Dermis microvascular lymphatic vessel endothelial cell (primary cell): ENCODE data around the gene ST6GAL2. TPM values are rescaled to one million over a fixed set of nuclear protein-coding genes. Genes with fewer than 3 reads are reported as not detected.

Experiments
- DNase-seq, 2 donors: peaks; one replicate each; pipeline versions ENCODE4 v3.0.0 to v3.0.0-alpha.2; 2010; ENCODE audit warnings: low read depth in 2 of 2
- total RNA-seq: library from RNA; depleted of rRNA; stranded (reverse); fragments of >200 nt; gene quantifications from 2 replicates; pipeline ENCODE4 v1.2.1, GENCODE V29; 2014

The ST6GAL2 gene
- total RNA-seq, 1 donor from 2014 or later = 1.7 TPM

DNA sequence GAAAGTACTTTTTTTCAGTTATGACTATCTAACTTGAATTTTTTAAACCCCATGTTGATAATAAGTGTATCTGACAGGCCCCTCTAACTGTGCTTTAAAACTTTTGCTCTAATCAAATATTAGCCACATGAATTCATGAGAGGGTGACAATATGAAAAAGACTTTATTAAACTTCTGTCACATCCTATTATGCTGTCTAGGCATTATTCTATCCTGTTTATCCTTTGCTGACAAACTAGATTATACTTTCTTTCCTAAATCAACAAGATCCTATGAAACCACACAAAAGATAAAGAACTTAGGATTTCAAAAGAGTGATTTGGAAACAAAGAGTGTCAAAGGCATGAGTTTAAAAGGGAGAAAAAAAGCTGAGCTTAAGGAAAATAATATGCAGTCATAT is 57.8 kb downstream of the ST6GAL2 start:
- no peak for DNase-seq

DNA sequence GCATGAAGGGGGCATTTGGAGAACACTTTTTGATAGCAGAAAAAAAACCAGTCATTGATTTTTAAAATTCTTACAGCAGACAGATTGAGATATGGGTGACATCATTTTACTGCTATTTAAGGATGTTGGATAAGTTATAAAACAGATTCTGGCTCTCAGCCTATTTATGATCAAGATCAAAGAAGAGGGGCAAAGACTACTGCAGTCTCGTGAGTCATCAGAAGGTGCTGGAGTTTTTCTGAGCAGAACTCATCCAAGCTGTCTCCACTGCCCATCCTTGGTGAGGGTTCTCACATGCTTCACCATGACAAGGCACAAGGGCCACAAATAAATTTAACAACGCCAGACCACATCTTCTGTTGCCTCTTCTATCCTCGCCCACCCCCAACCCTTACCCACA is 58.8 kb downstream of the ST6GAL2 start:
- DNase-seq = no peak

DNA sequence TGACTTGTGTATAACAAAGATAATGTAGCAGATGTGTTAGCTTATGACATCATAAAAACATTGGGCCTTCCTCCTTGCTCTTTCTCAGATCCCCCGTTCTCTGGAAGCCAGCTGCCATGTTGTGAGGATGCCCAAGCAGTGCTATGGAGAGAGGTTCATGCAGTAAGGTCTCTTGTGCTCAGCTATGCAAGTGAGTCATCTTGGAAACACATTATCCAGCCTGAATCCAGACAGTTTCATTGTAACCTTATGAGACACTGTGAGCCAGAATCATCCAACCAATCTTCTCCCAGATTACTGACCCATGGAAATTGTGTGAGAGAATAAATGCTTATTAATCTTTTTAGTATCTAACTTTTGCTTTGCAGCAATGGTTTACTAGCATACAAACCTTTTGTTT is 60.8 kb downstream of the ST6GAL2 start:
- no peak for DNase-seq

DNA sequence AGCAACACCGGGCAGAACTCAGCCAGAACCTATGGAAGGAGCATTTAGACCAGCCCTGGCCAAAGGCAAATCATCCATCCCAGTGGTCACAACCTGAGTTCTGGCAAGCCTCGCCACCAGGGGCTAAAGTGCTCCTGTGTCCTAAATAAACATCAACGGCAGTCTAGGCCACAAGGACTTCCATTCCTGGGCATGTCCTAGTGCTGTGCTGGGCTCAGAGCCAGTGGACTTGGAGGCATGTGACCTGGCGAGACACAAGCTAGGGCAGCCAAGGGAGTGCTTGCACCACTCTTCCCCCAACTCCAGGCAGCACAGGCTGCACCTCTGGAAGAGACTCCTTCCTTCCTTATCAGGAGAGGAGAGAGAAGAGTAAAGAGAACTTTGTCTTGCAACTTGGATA is 69.0 kb downstream of the ST6GAL2 start:
- DNase-seq = no peak

DNA sequence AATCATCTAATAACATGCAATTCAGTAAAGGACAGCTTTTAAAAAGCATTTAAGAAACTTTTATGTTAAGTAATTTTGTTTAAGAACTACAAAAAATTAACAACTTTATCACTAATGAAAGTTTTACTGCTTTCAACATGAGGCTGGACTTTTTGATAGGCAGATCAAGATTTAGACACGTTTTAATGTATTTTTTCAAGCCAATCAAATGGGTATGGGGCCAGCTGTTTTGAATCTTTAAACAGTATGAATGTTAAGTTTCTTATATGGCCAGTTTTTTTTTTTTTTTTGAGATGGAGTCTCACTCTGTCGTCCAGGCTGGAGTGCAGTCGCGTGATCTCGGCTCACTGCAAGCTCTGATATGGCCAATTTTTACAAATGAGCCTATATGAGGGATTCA is 73.1 kb downstream of the ST6GAL2 start:
- DNase-seq = no peak

DNA sequence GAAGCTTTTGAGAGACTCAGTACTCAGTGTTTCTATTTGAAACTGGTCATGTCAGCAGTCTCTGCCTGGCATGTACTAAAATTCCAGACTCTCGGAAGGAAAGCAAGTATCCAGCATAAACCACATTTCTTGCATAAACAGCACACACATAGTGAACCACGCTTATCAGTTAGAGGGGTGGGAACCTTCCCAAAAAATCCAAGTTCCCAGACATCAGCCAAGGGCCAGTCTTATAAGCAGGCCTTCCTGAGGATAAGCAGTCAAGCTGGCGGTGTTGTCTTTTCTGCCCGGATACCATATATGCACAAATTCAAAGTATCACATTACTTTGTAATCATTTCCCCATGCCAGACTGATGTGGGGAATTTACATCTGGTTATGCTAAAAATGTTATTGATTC is 73.6 kb downstream of the ST6GAL2 start:
- no peak for DNase-seq

DNA sequence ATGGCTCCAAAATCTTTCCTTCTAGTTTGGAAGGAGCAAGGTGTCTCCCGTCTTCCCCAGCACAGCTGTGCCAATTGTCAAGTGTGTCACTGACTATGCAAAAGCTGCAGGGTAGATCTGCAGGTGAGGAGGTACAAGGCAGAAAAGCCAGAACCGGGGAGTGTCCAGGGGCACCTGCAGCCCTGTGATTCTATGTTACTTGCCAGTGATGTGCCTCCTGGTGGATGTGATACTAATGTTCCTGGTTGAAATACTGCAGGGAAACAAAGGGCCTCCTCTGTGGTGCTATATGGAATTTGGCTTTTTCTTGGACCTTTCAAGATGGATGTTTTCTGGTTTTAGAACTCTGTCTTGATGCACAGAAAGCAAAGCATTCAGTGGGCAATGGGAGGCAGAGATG is 80.3 kb downstream of the ST6GAL2 start:
- no peak for DNase-seq

DNA sequence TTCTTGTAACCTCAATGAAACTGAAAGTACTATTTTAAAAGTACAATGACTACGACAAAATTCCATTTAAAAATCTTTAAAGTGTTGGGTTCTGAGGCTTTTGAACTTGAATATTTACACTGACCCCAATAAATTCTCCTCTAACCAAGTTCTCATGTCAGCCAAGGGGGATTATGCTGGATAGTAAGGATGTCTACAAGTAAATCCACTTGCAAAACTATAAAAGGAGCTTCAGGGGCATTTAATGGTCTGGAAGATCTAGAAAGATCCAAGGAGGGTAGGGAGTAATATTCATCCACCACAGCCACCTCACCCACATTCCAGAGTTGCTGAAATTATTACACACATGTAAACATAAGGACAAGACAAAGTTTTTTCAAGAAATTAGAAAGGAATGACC is 81.8 kb downstream of the ST6GAL2 start:
- DNase-seq = no peak

DNA sequence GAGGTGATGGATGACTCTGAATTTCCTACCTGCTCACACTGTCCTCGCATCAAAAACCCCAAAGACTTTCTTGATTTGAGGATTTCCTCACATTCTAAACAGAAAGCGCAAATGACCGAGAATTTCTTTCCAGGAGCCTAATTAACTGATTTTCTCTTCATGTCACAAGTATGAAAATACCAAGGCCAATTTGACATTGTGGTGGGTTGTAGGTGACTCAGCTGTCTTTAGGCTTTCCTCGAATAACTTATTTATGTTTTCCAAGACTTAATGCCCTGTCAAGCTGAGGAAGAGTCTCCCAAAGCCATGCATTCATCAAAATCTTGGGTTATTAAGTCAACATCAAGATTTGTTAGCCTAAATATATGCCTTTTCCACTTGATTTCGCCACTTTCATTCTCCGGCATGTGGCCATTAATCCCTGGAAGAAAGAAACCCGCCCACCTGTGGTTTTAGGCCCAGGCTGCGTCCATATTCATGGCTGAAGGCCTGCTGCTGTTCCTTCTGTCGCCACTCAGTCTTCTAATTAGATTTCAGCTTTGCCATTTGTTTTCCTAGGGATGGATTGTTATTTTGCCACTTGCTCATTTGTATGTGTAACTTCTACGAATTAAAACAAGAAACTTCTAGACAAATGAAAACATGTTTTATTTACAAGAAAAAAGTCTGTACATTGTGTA is 84.9 kb downstream of the ST6GAL2 start:
- no peak for DNase-seq

DNA sequence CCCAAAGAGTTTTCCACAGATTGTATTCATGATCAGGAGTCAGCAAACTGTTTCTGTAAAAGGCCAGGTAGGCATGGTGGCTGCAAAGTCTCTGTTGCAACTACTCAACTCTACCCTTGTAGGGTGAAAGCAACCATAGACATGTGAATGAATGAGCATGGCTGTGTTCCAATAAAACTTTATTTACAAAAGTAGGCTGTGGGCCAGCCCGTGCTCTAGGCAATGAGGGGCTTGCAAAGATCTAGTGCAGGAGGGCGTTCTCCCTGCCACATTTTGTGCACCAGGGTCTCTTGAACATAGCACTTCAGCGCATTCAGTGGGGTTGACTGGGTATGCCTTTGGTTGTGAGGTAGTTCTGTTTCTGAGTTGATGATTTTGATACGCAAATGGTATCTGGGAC is 85.8 kb downstream of the ST6GAL2 start:
- DNase-seq = no peak

DNA sequence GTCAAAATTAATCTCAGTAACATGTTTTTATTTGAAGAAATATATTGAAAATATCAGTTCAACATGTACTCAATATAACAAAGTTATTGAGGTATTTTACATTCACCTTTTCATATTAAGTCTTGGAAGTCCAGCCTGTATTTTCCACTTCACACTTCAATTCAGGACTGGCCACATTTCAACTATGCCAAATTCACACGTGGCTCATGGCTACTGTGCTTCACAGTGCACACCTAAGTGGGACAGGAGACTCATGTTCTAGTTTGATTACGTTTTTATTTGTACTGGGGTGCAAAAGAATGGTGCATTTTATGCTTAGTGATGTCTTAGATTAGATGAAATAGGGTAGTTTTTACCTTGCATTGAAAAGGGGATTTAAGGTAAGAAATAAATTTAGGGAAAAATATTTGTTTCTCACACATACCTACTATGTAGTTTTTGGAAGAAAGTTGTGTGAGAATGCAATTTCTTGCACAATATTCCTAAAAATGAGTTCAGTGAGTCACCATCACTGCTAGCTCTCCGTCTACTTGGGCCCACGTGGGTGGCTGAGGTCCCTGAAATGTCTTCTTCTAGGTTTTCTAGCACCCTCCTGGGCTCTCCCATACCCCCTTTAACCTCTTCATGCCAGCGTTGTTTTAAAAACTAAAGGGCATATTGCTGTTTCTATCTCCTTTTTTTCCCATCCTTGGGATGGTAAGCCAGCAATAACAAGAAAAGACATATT is 87.0 kb downstream of the ST6GAL2 start:
- DNase-seq = no peak

DNA sequence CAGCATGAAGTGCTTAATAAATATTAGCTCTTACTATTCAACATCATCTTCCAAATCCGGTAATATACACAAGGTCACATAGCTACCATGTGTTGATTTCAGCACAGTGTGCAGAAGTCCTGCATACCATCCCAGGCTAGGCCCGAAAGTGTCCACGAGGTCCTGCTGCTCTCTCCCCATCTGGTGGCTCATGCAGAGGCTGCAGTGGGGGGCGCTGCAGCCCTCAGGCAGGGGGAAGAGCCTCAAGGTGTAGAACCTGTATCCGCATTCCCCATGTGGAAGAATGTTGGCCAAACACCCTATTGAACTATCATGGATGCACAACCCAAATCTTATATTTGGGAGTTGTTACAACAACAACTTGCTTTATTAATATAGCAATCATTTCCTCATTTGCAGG is 88.5 kb downstream of the ST6GAL2 start:
- no peak for DNase-seq

DNA sequence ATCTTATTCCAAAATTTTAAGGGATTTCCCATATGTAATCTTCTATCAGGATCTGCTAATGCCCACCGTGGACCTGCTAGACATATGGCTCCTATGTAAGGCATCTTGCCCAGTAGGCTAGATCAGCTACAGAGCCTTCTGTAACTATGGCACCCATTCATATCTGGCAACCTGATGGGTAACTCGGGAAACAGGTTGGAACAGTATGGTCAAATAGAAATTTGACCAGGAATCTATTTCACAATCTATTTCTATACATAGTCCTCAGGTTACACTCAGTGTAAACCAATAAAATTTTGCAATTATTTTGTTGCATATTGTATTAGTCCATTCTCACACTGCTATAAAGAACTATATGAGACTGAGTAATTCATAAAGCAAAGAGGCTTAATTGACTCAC is 93.3 kb downstream of the ST6GAL2 start:
- no peak for DNase-seq

DNA sequence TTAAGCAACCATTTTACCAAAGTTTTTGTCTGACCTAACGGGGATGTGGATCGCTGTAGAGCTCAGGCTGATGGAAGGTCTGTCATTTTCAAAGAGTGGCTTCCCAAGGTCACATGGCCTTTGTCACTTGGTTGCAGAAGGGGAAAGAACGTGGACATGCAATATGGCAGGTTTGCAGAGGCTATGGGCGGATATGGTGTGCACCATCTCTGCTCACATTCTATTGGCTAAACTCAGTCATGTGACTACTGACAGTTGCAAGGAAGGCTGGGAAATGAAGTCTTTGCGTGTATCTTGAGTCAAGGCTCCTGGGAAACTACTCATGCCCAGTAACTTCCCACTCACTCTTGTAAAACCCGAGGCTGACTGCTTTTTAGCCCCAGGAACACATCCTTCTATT is 96.8 kb downstream of the ST6GAL2 start:
- no peak for DNase-seq

DNA sequence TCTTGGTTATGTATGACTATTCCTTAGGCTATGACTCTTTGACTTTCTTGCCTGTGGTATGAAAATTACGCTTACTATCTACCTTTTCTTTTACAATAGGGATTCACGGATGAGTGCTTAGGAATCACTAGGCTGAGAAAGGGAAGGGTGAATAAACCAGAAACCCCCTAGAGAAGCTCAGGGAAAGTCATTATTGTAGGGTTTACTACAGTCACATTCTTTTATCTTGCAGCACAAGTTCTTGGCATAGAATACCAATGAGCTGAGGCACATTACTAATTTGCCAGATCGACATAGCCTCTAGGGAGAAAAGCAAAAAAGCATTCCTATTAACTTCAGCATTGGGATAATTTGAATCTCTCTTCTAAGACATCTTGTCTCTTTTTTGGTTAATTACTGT is 103.3 kb downstream of the ST6GAL2 start:
- no peak for DNase-seq

DNA sequence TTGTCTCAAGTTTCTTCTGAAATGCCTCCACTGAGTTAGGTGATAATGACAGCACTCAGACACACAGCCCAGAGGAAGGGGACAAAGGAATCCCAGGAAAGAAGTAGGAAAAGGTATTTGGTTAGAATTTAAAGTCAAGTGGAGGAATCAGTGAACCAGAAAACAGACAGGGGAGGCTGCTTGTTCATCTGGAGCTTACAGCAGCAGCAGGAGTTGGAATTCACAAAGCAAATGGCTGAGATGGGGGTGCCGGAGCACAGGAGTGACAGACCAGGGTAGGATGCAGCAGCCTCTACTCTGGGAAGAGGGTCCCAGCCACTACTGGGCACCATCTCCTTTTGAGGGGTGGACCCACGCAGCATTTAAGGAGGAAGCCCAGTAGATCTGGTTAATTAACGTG is 104.8 kb downstream of the ST6GAL2 start:
- DNase-seq = no peak

DNA sequence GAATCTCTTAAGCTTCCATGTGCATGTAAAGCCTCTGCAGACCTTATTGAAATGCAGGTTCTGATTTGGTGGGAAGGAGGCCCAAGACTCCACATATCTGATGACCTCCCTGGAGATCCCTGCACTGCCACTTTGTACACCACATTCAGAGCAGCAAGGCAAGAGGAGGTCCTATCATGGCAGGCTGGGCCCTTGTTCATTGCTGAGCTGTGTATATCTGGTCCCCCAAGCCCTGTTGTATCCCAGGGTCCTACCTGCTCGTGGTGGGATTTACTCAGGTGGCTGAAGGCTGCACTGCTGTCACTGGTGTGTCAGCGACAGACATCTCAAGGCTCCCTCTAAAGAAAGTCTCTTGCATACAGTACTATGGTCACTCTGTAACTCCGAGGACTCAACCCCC is 114.2 kb downstream of the ST6GAL2 start:
- DNase-seq = no peak

DNA sequence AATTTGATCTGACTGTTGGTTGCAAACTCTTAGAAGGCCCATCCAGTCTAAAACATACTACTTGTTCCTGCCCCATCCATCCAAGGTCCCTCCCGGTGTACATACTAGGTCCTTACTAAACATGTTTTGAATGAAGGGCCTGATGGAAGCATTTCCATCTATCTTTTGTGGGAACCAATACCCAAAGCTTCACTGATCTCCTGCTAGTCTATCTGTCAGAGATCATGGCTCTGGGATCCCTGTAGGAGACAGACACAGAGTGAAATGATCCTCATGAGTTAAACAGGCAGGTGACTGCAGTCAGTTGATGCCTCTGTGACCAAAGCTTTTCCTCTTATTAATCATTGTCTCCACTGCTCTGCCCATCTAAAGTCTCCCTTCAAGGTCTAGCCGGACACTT is 115.0 kb downstream of the ST6GAL2 start:
- DNase-seq = no peak

DNA sequence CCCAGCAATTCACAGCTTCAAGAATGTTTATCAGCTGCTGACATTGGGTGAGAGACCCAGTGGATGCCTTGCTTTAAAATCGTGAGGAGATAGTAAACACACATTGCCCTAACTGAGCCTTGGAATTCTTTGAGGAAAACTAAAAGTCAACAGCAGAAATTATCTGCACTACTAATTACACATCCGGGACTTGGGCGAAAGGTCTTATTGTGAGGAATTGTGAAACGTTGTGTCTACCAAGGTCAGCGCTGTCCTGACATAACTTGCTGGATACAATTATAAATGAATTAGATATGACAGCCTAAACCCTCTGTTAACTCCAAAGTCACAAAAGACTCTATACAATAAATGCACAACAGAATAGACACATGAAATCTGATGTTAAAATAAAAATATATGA is 121.4 kb downstream of the ST6GAL2 start:
- DNase-seq = no peak

DNA sequence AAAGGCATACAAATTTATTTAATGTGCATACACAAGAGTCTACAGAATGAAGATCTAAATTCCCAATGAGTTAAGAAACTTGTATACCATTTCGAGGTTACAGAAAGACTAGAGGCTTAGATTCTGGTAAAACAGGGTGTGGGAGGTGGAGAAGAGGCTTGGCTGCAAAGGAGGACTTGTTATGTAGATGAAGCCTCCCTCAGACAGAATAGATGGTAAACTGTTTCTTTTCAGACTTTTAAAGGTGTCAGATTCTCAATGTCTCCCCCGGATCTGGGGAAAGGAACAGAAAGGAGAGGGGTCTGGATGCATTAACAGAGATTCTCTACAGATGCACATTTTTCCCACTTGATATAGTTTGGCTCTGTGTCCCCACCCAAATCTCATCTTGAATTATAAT is 126.0 kb downstream of the ST6GAL2 start:
- DNase-seq = no peak

DNA sequence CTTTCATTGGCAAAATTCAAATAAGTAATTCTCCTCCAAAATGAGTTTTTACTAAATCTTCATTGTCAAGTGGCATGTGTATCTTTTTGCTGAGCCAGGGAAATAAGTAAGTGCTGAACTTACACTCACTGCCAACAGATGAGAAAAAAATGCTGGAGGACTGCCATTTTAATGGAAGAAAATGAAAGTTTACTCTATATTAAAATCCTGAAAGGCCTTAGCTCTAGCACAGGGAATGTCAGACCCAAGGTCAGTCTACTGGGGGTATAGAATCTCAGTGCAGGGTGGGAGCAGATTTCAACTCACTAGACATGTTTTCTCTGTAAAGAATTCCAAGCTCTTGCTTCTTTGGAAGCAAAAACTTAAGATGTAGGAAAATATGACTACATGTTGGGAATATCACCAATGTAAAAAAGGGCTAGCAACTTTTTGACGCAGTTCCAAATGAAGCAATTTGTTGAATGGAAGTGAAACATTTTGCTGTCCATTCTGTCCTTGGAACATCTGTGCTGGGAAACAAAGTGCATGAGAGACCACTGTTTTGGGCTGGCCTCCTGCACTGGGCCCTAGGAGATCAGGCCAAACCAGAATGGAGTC is 127.0 kb downstream of the ST6GAL2 start:
- no peak for DNase-seq
